ENCODE measurements around the gene NEURL2. TPM values are rescaled to one million over a fixed set of nuclear protein-coding genes. Genes with fewer than 3 reads are reported as not detected.

The NEURL2 gene
- total RNA-seq, 1 experiment from 2014 or later, result 2.3 TPM

DNA sequence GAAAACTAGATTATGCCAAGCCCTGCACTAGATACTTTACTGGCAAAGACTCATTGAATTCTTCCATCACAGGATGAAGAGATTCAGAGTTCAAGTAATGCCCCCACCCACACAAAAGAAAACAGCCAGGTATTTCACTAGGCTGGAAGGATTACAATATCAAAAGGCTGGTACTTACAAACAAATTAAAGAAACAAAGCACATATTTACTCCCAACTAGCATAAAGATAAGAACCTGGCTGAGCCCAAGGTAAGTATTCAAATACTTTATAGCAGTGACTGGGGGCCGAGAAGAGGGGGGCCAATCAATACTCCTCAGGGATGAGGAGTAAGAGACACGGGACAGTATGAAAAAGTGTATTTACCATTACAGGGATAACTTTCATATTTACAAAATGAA lies 37.5 kb downstream of the NEURL2 start:
- intact Hi-C loops (cut with micrococcal nuclease), result no loop called here
- H2AFZ ChIP-seq (ENCODE audit: low read length), result no peak overlapping the region
- H3K9me2 ChIP-seq (replicated peaks; ENCODE audit: low read length), result no peaks in the 10 kb centered on the region
- H3K36me3 ChIP-seq (ENCODE audit: low read depth, low read length), result 0 out of 2 replicates have a peak, but pooled peaks cover 8% of the 10 kb centered on the region
- no peaks in the 10 kb centered on the region for H3F3A ChIP-seq (ENCODE audit: low read length, unreplicated experiment)
- ChIA-PET POLR2A (ENCODE audit: unreplicated experiment) (no interaction called here), CTCF (no interaction called here)
- no peaks in the 10 kb centered on the region for H4K20me1 ChIP-seq (ENCODE audit: low read length)
- no peak overlapping the region for H3K9ac ChIP-seq (ENCODE audit: low read length)
- no peaks in the 10 kb centered on the region for H3K9me3 ChIP-seq (ENCODE audit: low read length)
- no peak for TF ChIP-seq EZH2phosphoT487 (IDR thresholded peaks at IDR 0.05; ENCODE audit: borderline replicate concordance, low read length)
- no peak for TF ChIP-seq EZH2 (IDR thresholded peaks at IDR 0.05; ENCODE audit: low read length, unreplicated experiment)
- TF ChIP-seq, protein P1, sequence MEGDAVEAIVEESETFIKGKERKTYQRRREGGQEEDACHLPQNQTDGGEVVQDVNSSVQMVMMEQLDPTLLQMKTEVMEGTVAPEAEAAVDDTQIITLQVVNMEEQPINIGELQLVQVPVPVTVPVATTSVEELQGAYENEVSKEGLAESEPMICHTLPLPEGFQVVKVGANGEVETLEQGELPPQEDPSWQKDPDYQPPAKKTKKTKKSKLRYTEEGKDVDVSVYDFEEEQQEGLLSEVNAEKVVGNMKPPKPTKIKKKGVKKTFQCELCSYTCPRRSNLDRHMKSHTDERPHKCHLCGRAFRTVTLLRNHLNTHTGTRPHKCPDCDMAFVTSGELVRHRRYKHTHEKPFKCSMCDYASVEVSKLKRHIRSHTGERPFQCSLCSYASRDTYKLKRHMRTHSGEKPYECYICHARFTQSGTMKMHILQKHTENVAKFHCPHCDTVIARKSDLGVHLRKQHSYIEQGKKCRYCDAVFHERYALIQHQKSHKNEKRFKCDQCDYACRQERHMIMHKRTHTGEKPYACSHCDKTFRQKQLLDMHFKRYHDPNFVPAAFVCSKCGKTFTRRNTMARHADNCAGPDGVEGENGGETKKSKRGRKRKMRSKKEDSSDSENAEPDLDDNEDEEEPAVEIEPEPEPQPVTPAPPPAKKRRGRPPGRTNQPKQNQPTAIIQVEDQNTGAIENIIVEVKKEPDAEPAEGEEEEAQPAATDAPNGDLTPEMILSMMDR (conservative IDR thresholded peaks at IDR 0.05; ENCODE audit: low read depth, low read length), result no peak
- no peak for ATAC-seq
- H3K79me2 ChIP-seq (ENCODE audit: low read length), result peaks cover 20% of the 10 kb centered on the region
- BruUV-seq (replicated peaks), result no TSS peak
- H3K27me3 ChIP-seq (ENCODE audit: low read length), result no peaks in the 10 kb centered on the region
- H3K27ac ChIP-seq (ENCODE audit: low read length), result no peak overlapping the region
- peaks cover 17% of the 10 kb centered on the region for H3K4me1 ChIP-seq (ENCODE audit: insufficient read depth, low read length)
- no peak overlapping the region for H3K4me3 ChIP-seq (ENCODE audit: low read length)
- DNase-seq, result no peak
- H3K4me2 ChIP-seq (ENCODE audit: low read length), result no peak overlapping the region

DNA sequence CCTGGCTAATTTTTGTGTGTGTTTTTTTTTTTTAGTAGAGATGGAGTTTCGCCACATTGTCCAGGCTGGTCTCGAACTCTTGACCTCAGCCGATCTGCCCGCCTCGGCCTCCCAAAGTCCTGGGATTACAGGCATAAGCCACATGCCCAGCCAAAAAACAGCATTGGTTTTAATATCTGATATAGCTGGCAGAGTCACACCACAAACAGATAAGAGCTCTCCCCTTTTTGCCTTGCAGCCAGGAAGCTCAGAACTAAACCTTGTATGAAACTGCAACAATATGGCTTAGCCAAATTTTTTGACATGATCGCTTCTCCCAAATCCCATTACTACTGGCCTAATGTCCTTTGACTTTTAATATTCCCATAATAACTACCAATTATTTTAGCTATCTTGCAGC lies 38.7 kb downstream of the NEURL2 start:
- Histone ChIP-seq H3K4me2 (ENCODE audit: low read length) (no peak overlapping the region), H3K79me2 (ENCODE audit: low read length) (peaks cover 20% of the 10 kb centered on the region), H3K27ac (ENCODE audit: low read length) (no peak overlapping the region), H3K9me2 (replicated peaks; ENCODE audit: low read length) (no peaks in the 10 kb centered on the region), H3K4me1 (ENCODE audit: insufficient read depth, low read length) (peaks cover 9% of the 10 kb centered on the region), H3K27me3 (ENCODE audit: low read length) (no peaks in the 10 kb centered on the region), H3K9me3 (ENCODE audit: low read length) (no peaks in the 10 kb centered on the region), H4K20me1 (ENCODE audit: low read length) (no peaks in the 10 kb centered on the region), H3F3A (ENCODE audit: low read length, unreplicated experiment) (no peaks in the 10 kb centered on the region), H3K36me3 (ENCODE audit: low read depth, low read length) (0 out of 2 replicates have a peak, but pooled peaks cover 8% of the 10 kb centered on the region), H2AFZ (ENCODE audit: low read length) (no peak overlapping the region), H3K9ac (ENCODE audit: low read length) (no peak overlapping the region), H3K4me3 (ENCODE audit: low read length) (no peak overlapping the region)
- no TSS peak for BruUV-seq (replicated peaks)
- intact Hi-C loops (cut with micrococcal nuclease), result no loop called here
- TF ChIP-seq EZH2phosphoT487 (IDR thresholded peaks at IDR 0.05; ENCODE audit: borderline replicate concordance, low read length), result no peak
- TF ChIP-seq, protein P1 (conservative IDR thresholded peaks at IDR 0.05; ENCODE audit: low read depth, low read length), result no peak
- CTCF ChIA-PET, result no interaction called here
- no peak for ATAC-seq
- POLR2A ChIA-PET (ENCODE audit: unreplicated experiment), result no interaction called here
- DNase-seq, result no peak

DNA sequence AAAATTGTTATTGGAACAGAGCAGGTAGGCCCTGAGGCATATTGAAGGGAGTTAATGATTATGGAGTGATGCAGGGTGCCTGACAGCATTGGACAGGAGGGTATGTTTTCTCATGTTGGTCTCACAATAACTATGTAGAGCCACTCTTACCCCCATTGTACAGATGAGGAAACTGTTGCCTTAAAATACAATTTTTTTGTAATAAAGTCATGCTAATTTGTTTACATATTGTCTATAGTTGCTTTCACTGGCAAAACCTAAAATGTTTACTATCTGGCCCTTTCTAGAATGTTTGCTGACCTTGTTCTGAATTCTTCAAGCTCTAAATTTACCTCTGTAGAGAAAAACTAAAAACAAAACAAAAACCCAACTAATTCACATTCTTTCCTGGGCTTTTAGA lies 39.5 kb downstream of the NEURL2 start:
- 0 out of 2 replicates have a peak, but pooled peaks cover 8% of the 10 kb centered on the region for H3K36me3 ChIP-seq (ENCODE audit: low read depth, low read length)
- CTCF ChIA-PET, result interaction anchor here (0.7 kb wide), 1 partner anchor 52 kb away, joined by 7 read pairs; no protein-coding TSS in a partner anchor
- TF ChIP-seq EZH2 (IDR thresholded peaks at IDR 0.05; ENCODE audit: low read length, unreplicated experiment), result no peak
- TF ChIP-seq, protein P1 (conservative IDR thresholded peaks at IDR 0.05; ENCODE audit: low read depth, low read length), result no peak
- no peak for TF ChIP-seq EZH2phosphoT487 (IDR thresholded peaks at IDR 0.05; ENCODE audit: borderline replicate concordance, low read length)
- no peak overlapping the region for H3K4me3 ChIP-seq (ENCODE audit: low read length)
- no TSS peak for BruUV-seq (replicated peaks)
- peaks cover 8% of the 10 kb centered on the region for H3K4me1 ChIP-seq (ENCODE audit: insufficient read depth, low read length)
- DNase-seq (no peak), ATAC-seq (no peak)
- no peak overlapping the region for H3K4me2 ChIP-seq (ENCODE audit: low read length)
- H3K79me2 ChIP-seq (ENCODE audit: low read length), result peaks cover 15% of the 10 kb centered on the region
- no peaks in the 10 kb centered on the region for H3K9me3 ChIP-seq (ENCODE audit: low read length)
- no peak overlapping the region for H3K27ac ChIP-seq (ENCODE audit: low read length)
- no peaks in the 10 kb centered on the region for H4K20me1 ChIP-seq (ENCODE audit: low read length)
- H3K9ac ChIP-seq (ENCODE audit: low read length), result no peak overlapping the region
- no peaks in the 10 kb centered on the region for H3K27me3 ChIP-seq (ENCODE audit: low read length)
- POLR2A ChIA-PET (ENCODE audit: unreplicated experiment), result interaction anchor here (0.6 to 0.7 kb wide), 2 partner anchors 55 to 82 kb away, joined by 6 to 13 read pairs; no protein-coding TSS in a partner anchor
- intact Hi-C loops (cut with micrococcal nuclease), result no loop called here
- no peaks in the 10 kb centered on the region for H3F3A ChIP-seq (ENCODE audit: low read length, unreplicated experiment)
- no peak overlapping the region for H2AFZ ChIP-seq (ENCODE audit: low read length)
- no peaks in the 10 kb centered on the region for H3K9me2 ChIP-seq (replicated peaks; ENCODE audit: low read length)
